H9 (cell line): Measurements from ENCODE around the gene PAXX. TPM values are rescaled to one million over a fixed set of nuclear protein-coding genes. Genes with fewer than 3 reads are reported as not detected.
A peak's percentile ranks its signal among the peaks of the same experiment; 100 is the strongest.

Experiments used
- DNase-seq: peaks from one replicate; pipeline ENCODE4 v3.0.0-alpha.2; 2017
- H2AFZ ChIP-seq: one replicate; pipeline ENCODE4 v1.6.1; 2013; ENCODE audit warnings: mild to moderate bottlenecking, low read length, control low read depth, moderate library complexity
- H2AK5ac ChIP-seq: 2 replicates; pipeline ENCODE4 v1.6.1; 2013; ENCODE audit warnings: low read length, control low read depth, mixed read lengths; ENCODE audit not compliant: insufficient read length
- H2BK120ac ChIP-seq: one replicate; pipeline ENCODE4 v1.6.1; 2013; ENCODE audit warnings: low read depth, mild to moderate bottlenecking, low read length, control low read depth, inconsistent platforms; ENCODE audit not compliant: poor library complexity, severe bottlenecking
- H2BK12ac ChIP-seq: 2 replicates; pipeline ENCODE4 v1.6.1; 2013; ENCODE audit warnings: low read length, control low read depth, mixed read lengths, low read depth; ENCODE audit not compliant: insufficient read length
- H2BK15ac ChIP-seq: 2 replicates; pipeline ENCODE4 v1.6.1; 2013; ENCODE audit warnings: low read depth, low read length, control low read depth
- H2BK20ac ChIP-seq: one replicate; pipeline ENCODE4 v1.6.1; 2013; ENCODE audit warnings: low read depth, mild to moderate bottlenecking, low read length, control low read depth, inconsistent platforms; ENCODE audit not compliant: poor library complexity, severe bottlenecking
- H2BK5ac ChIP-seq: 2 replicates; pipeline ENCODE4 v1.6.1; 2013; ENCODE audit warnings: low read length, control low read depth, mixed read lengths; ENCODE audit not compliant: insufficient read length
- H3K14ac ChIP-seq: 2 replicates; pipeline ENCODE4 v1.6.1; 2013; ENCODE audit warnings: low read length, control low read depth; ENCODE audit not compliant: insufficient read depth
- H3K18ac ChIP-seq: 2 replicates; pipeline ENCODE4 v1.6.1; 2013; ENCODE audit warnings: low read depth, mild to moderate bottlenecking, mixed read lengths, low read length, control low read depth; ENCODE audit not compliant: insufficient read length
- H3K23ac ChIP-seq: 2 replicates; pipeline ENCODE4 v1.6.1; 2013; ENCODE audit warnings: low read length, control low read depth, mixed read lengths, low read depth; ENCODE audit not compliant: insufficient read length
- H3K23me2 ChIP-seq: 2 replicates; pipeline ENCODE4 v1.6.1; 2013; ENCODE audit warnings: low read depth, mild to moderate bottlenecking, mixed read lengths, low read length, control low read depth; ENCODE audit not compliant: insufficient read length, poor library complexity, severe bottlenecking
- H3K27ac ChIP-seq: 2 replicates; pipeline ENCODE4 v1.5.1; 2013; ENCODE audit warnings: low read length, control low read depth, mixed read lengths, low read depth; ENCODE audit not compliant: insufficient read length
- H3K27me3 ChIP-seq: 2 replicates; pipeline ENCODE4 v1.6.1; 2013; ENCODE audit warnings: low read length, control low read depth, inconsistent platforms; ENCODE audit not compliant: insufficient read depth
- H3K4ac ChIP-seq: 2 replicates; pipeline ENCODE4 v1.6.1; 2013; ENCODE audit warnings: low read depth, mild to moderate bottlenecking, control low read depth, inconsistent platforms, low read length, moderate library complexity
- H3K4me1 ChIP-seq: 2 replicates; pipeline ENCODE4 v1.6.1; 2013; ENCODE audit warnings: low read length, control low read depth, inconsistent platforms; ENCODE audit not compliant: insufficient read depth
- H3K4me2 ChIP-seq: 2 replicates; pipeline ENCODE4 v1.6.1; 2013; ENCODE audit warnings: low read length, control low read depth, mixed read lengths; ENCODE audit not compliant: insufficient read length, insufficient read depth
- H3K56ac ChIP-seq: 2 replicates; pipeline ENCODE4 v1.6.1; 2013; ENCODE audit warnings: low read depth, mild to moderate bottlenecking, mixed read lengths, low read length, control low read depth; ENCODE audit not compliant: insufficient read length
- H3K79me1 ChIP-seq: 2 replicates; pipeline ENCODE4 v1.6.1; 2013; ENCODE audit warnings: low read depth, mild to moderate bottlenecking, moderate library complexity, low read length, control low read depth, inconsistent platforms; ENCODE audit not compliant: insufficient read depth, poor library complexity, severe bottlenecking
- H3K79me2 ChIP-seq: 2 replicates; pipeline ENCODE4 v1.6.1; 2013; ENCODE audit warnings: low read length, control low read depth, inconsistent platforms; ENCODE audit not compliant: insufficient read depth
- H3K9ac ChIP-seq: 2 replicates; pipeline ENCODE4 v1.6.1; 2013; ENCODE audit warnings: low read length, control low read depth, mixed read lengths; ENCODE audit not compliant: insufficient read length; ENCODE audit errors: extremely low read depth
- H3K9me3 ChIP-seq: one replicate; pipeline ENCODE4 v1.6.1; 2013; ENCODE audit warnings: low read depth, low read length, inconsistent platforms; ENCODE audit not compliant: control insufficient read depth
- H3T11ph ChIP-seq: one replicate; pipeline ENCODE4 v1.6.1; 2013; ENCODE audit warnings: mild to moderate bottlenecking, low read length, control low read depth, inconsistent platforms
- H4K20me1 ChIP-seq: one replicate; pipeline ENCODE4 v1.6.1; 2013; ENCODE audit not compliant: control insufficient read depth, insufficient read length, insufficient read depth
- H4K5ac ChIP-seq: 2 replicates; pipeline ENCODE4 v1.6.1; 2013; ENCODE audit warnings: low read depth, mild to moderate bottlenecking, mixed read lengths, low read length, control low read depth; ENCODE audit not compliant: insufficient read length
- H4K8ac ChIP-seq: replicated peaks from 2 replicates; pipeline ENCODE4 v1.6.1; 2013; ENCODE audit warnings: low read length, control low read depth, mixed read lengths, low read depth; ENCODE audit not compliant: insufficient read length
- H4K91ac ChIP-seq: 2 replicates; pipeline ENCODE4 v1.6.1; 2013; ENCODE audit warnings: low read depth, mild to moderate bottlenecking, moderate library complexity, mixed read lengths, low read length, control low read depth; ENCODE audit not compliant: insufficient read length
- H3K27ac Mint-ChIP-seq, 3 experiments: 2 replicates in 2 of 3; 3 replicates in 1 of 3; pipeline ENCODE4 v1.8.0; 2020 to 2021; ENCODE audit warnings: mixed read lengths in 3 of 3, mild to moderate bottlenecking in 1 of 3, moderate library complexity in 1 of 3
- H3K27me3 Mint-ChIP-seq: 2 replicates; pipeline ENCODE4 v1.8.0; 2021; ENCODE audit warnings: low read depth, mild to moderate bottlenecking, moderate library complexity, mixed read lengths
- H3K36me3 Mint-ChIP-seq, 3 experiments: 2 replicates in 2 of 3; 3 replicates in 1 of 3; pipeline ENCODE4 v1.8.0; 2020 to 2021; ENCODE audit warnings: low read depth in 3 of 3, mixed read lengths in 3 of 3; ENCODE audit not compliant: insufficient read depth in 1 of 3
- H3K4me1 Mint-ChIP-seq, 2 experiments: 2 replicates each; pipeline ENCODE4 v1.8.0; 2020; ENCODE audit warnings: mixed read lengths in 2 of 2
- H3K4me3 Mint-ChIP-seq, 2 experiments: 2 replicates in 1 of 2; 3 replicates in 1 of 2; pipeline ENCODE4 v1.8.0; 2020 to 2021; ENCODE audit warnings: mild to moderate bottlenecking in 2 of 2, mixed read lengths in 2 of 2, moderate library complexity in 1 of 2
- H3K9me3 Mint-ChIP-seq, 2 experiments: 2 replicates in 1 of 2; 3 replicates in 1 of 2; pipeline ENCODE4 v1.8.0; 2020; ENCODE audit warnings: mild to moderate bottlenecking in 2 of 2, mixed read lengths in 2 of 2, moderate library complexity in 1 of 2
- WGBS: extraction: QIAGEN DNeasy Blood & Tissue Kit; methylation state at CpG from one replicate; pipeline ENCODE4 v1.1.7; 2013; ENCODE audit warnings: missing lambda C conversion rate, low lambda C conversion rate, mixed read lengths; ENCODE audit not compliant: insufficient read length; ENCODE audit errors: extremely low coverage; 5-methylcytosine and 5-hydroxymethylcytosine counted together
- total RNA-seq: library from RNA; stranded (reverse); gene quantifications from 2 replicates; pipeline ENCODE4 v1.2.1, GENCODE V29; 2021
- TF ChIP-seq, protein P1 (sequence below): fragments of 200-600 bp; sonication (generic); conservative IDR thresholded peaks from 3 replicates; pipeline ENCODE4 v1.8.0; 2021; ENCODE audit warnings: antibody characterized with exemption, mild to moderate bottlenecking

The PAXX gene
- total RNA-seq, 1 experiment from 2014 or later: 51.2 TPM

DNA sequence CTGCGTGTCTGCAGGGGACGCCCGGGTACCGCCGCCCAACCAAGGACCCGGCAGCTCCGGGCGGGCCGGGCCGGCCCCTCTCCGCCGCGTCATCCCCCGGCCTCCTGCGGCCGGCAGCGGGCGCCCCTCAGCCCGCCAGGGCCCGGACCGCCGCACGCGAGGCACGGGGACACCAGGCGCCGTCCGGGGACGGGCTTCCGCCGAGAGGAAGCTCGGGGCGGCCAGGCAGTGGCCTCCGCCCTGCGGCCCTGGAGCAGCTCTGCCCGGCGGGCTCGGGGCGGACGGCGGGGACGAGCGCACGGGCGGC, 48.1 kb upstream of the PAXX start:
- Histone ChIP-seq H4K20me1 (no peaks in the 10 kb centered on the region), H3K23ac (no peak overlapping the region), H2AK5ac (no peak overlapping the region), H2AFZ (no peak overlapping the region), H3T11ph (no peak overlapping the region), H2BK20ac (no peak overlapping the region), H2BK12ac (no peak overlapping the region), H3K56ac (no peak overlapping the region), H4K8ac (no peak overlapping the region), H3K79me2 (no peaks in the 10 kb centered on the region), H3K9ac (no peak overlapping the region), H3K4me2 (peak overlapping the region; percentile 60), H3K23me2 (peaks cover 3% of the 10 kb centered on the region), H3K9me3 (no peaks in the 10 kb centered on the region), H3K14ac (no peak overlapping the region), H3K18ac (no peak overlapping the region), H2BK120ac (no peak overlapping the region), H3K27ac (no peak overlapping the region), H3K4me1 (no peaks in the 10 kb centered on the region), H4K5ac (no peak overlapping the region), H2BK15ac (no peak overlapping the region), H3K4ac (no peak overlapping the region), H4K91ac (no peak overlapping the region), H3K27me3 (no peaks in the 10 kb centered on the region), H3K79me1 (no peaks in the 10 kb centered on the region), H2BK5ac (no peak overlapping the region)
- TF ChIP-seq, protein P1, sequence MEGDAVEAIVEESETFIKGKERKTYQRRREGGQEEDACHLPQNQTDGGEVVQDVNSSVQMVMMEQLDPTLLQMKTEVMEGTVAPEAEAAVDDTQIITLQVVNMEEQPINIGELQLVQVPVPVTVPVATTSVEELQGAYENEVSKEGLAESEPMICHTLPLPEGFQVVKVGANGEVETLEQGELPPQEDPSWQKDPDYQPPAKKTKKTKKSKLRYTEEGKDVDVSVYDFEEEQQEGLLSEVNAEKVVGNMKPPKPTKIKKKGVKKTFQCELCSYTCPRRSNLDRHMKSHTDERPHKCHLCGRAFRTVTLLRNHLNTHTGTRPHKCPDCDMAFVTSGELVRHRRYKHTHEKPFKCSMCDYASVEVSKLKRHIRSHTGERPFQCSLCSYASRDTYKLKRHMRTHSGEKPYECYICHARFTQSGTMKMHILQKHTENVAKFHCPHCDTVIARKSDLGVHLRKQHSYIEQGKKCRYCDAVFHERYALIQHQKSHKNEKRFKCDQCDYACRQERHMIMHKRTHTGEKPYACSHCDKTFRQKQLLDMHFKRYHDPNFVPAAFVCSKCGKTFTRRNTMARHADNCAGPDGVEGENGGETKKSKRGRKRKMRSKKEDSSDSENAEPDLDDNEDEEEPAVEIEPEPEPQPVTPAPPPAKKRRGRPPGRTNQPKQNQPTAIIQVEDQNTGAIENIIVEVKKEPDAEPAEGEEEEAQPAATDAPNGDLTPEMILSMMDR: no peak
- peaks cover 3% of the 10 kb centered on the region; the same call in 1 of the 2 replicates for H3K27me3 Mint-ChIP-seq
- peaks cover 10 to 18% of the 10 kb centered on the region in 2 experiments for H3K4me1 Mint-ChIP-seq
- H3K27ac Mint-ChIP-seq: no peak overlapping the region
- WGBS: no CpG with 5 or more reads among the region's 45 CpGs
- no peaks in the 10 kb centered on the region for H3K9me3 Mint-ChIP-seq
- H3K4me3 Mint-ChIP-seq: peak overlapping the region; percentile 68 to 82
- peaks cover 2 to 33% (median 28%) of the 10 kb centered on the region in 3 experiments; a peak in 5 of 7 replicates for H3K36me3 Mint-ChIP-seq
- DNase-seq: no peak
